Liver (tissue), 10 donors: ENCODE data around the gene ANKRD30BL. TPM values are rescaled to one million over a fixed set of nuclear protein-coding genes. Genes with fewer than 3 reads are reported as not detected.
"Not testable (repeated sequence)": the region's sequence is repeated elsewhere in the genome, so short reads cannot be mapped to it uniquely, and the experiment has no call there.

Source experiments
- DNase-seq: peaks from one replicate; pipeline ENCODE4 v3.0.0-alpha.2; 2017; ENCODE audit warnings: low spot score
- H3K27ac ChIP-seq, 2 donors: one replicate each; pipeline ENCODE4 v1.7.0; 2013; ENCODE audit warnings: inconsistent platforms in 2 of 2, low read length in 2 of 2, control low read depth in 1 of 2, low read depth in 1 of 2, mild to moderate bottlenecking in 1 of 2
- H3K27me3 ChIP-seq, 4 donors: one replicate each; pipeline versions ENCODE4 v1.6.1 to v1.7.0; 2013; ENCODE audit warnings: low read length in 3 of 4, inconsistent platforms in 1 of 4, mild to moderate bottlenecking in 1 of 4, moderate library complexity in 1 of 4; ENCODE audit not compliant: control insufficient read depth in 4 of 4, insufficient read depth in 4 of 4
- H3K36me3 ChIP-seq, 4 donors: one replicate each; pipeline versions ENCODE4 v1.6.1 to v1.7.0; 2013; ENCODE audit warnings: low read length in 3 of 4, mild to moderate bottlenecking in 3 of 4, low read depth in 1 of 4, moderate library complexity in 1 of 4; ENCODE audit not compliant: control insufficient read depth in 4 of 4, insufficient read depth in 3 of 4
- H3K4me1 ChIP-seq, 4 donors: one replicate each; pipeline versions ENCODE4 v1.6.1 to v1.7.0; 2013; ENCODE audit warnings: low read length in 3 of 4, mild to moderate bottlenecking in 3 of 4, moderate library complexity in 1 of 4; ENCODE audit not compliant: control insufficient read depth in 4 of 4, insufficient read depth in 4 of 4
- H3K4me3 ChIP-seq, 3 donors: one replicate each; pipeline versions ENCODE4 v1.6.1 to v1.7.0; 2013; ENCODE audit warnings: low read length in 3 of 3, control low read depth in 1 of 3, low read depth in 1 of 3, mild to moderate bottlenecking in 1 of 3
- H3K9ac ChIP-seq, 2 donors: one replicate each; pipeline ENCODE4 v1.7.0; 2013; ENCODE audit warnings: low read length in 2 of 2, mild to moderate bottlenecking in 2 of 2, moderate library complexity in 2 of 2, control low read depth in 1 of 2, low read depth in 1 of 2
- H3K9me3 ChIP-seq, 4 donors: one replicate each; pipeline versions ENCODE4 v1.6.1 to v1.7.0; 2013; ENCODE audit warnings: low read length in 3 of 4; ENCODE audit not compliant: control insufficient read depth in 4 of 4
- CTCF ChIP-seq: fragments of 150-350 bp; IDR thresholded peaks from 2 replicates; pipeline ENCODE4 v1.5.1; 2017; ENCODE audit warnings: improper control_type of control experiment, low read depth, low read length; ENCODE audit not compliant: missing input control
- RAD21 ChIP-seq, 2 donors: IDR thresholded peaks; 2 replicates each; pipeline ENCODE4 v1.6.1; 2016; ENCODE audit warnings: antibody characterized with exemption in 2 of 2, mild to moderate bottlenecking in 2 of 2
- WGBS: extraction: QIAGEN DNeasy Blood & Tissue Kit; methylation state at CpG from one replicate; pipeline ENCODE4 v1.1.7; 2013; 5-methylcytosine and 5-hydroxymethylcytosine counted together
- polyA plus RNA-seq, 2 donors: library from polyadenylated mRNA; stranded (reverse) in 1 of 2; unstranded in 1 of 2; fragments of 200-250 nt in 1 of 2; fragments of >200 nt in 1 of 2; fragmentation: Nextera tagmentation in 1 of 2; extraction: Ambion mirVana in 1 of 2; gene quantifications; one replicate each; pipeline versions ENCODE4 v1.2.1 to v1.2.3, GENCODE V29; 2013 to 2015
- small RNA-seq: library from RNA; depleted of rRNA; stranded (forward); fragments of <200 nt; gene quantifications from one replicate; pipeline ENCODE3, GENCODE V24; 2014
- total RNA-seq, 2 donors: library from RNA; depleted of rRNA; stranded (reverse); fragments of >200 nt; gene quantifications; one replicate each; pipeline ENCODE4 v1.2.3, GENCODE V29; 2014
- donor health status: healthy.
- donor health status: healthy.
- donor health status: healthy.
- donor health status: healthy.
- donor health status: healthy.

ANKRD30BL gene
- total and polyA plus RNA-seq, 4 donors = 0.08 TPM; not detected in 3

GRCh38 chr2:132146774-132147173 is 15.0 kb downstream of the ANKRD30BL start:
- not testable (repeated sequence) for H3K27me3 ChIP-seq, H3K4me3 ChIP-seq, H3K27ac ChIP-seq, H3K4me1 ChIP-seq, H3K36me3 ChIP-seq, H3K9ac ChIP-seq, H3K9me3 ChIP-seq
- peak; percentile 56 for DNase-seq
- 4% methylated on average over 4 of the region's 4 CpGs for WGBS
- peak; percentile 74 to 75 for TF ChIP-seq RAD21 (IDR thresholded peaks at IDR 0.05)
- TF ChIP-seq CTCF = peak; percentile 50

Small RNA genes lying within 50 kb of the gene (small RNA-seq; reads per million reads assigned to genes)
- not detected for gene RNU6-1132P
